Tibial nerve (tissue), 4 donors: ENCODE results near the gene RAE1. TPM values are rescaled to one million over a fixed set of nuclear protein-coding genes. Genes with fewer than 3 reads are reported as not detected.

Source experiments
- DNase-seq, 2 donors: peaks; one replicate each; pipeline ENCODE4 v3.0.0-alpha.2; 2019; ENCODE audit warnings: low spot score in 2 of 2
- H3K27ac ChIP-seq, 4 donors: fragments of 200-600 bp; sonication (generic) in 3 of 4; one replicate each; pipeline ENCODE4 v1.5.1; 2017 to 2019; ENCODE audit warnings: mild to moderate bottlenecking in 1 of 4
- H3K27me3 ChIP-seq, 2 donors: fragments of 200-600 bp; sonication (generic) in 1 of 2; one replicate each; pipeline versions ENCODE4 v1.5.1 to v1.6.0; 2017 to 2019
- H3K36me3 ChIP-seq, 3 donors: fragments of 200-600 bp; sonication (generic); one replicate each; pipeline ENCODE4 v1.5.1; 2018 to 2019
- H3K4me1 ChIP-seq, 4 donors: fragments of 200-600 bp; sonication (generic) in 3 of 4; one replicate each; pipeline ENCODE4 v1.5.1; 2017 to 2019
- H3K4me3 ChIP-seq, 4 donors: fragments of 200-600 bp; sonication (generic) in 3 of 4; one replicate each; pipeline ENCODE4 v1.5.1; 2017 to 2019; ENCODE audit warnings: mild to moderate bottlenecking in 1 of 4, moderate library complexity in 1 of 4
- H3K9me3 ChIP-seq, 4 donors: fragments of 200-600 bp; sonication (generic) in 3 of 4; one replicate each; pipeline ENCODE4 v1.5.1; 2017 to 2019
- EP300 ChIP-seq, 2 donors: sonication (generic); formaldehyde crosslinking; IDR thresholded peaks; one replicate each; pipeline ENCODE4 v1.6.1; 2017; ENCODE audit warnings: antibody characterized with exemption in 2 of 2, mild to moderate bottlenecking in 1 of 2
- POLR2A ChIP-seq, 2 donors: fragments of 450-650 bp; IDR thresholded peaks; one replicate each; pipeline ENCODE4 v1.6.1; 2017; ENCODE audit warnings: antibody characterized with exemption in 2 of 2, mild to moderate bottlenecking in 2 of 2, moderate library complexity in 2 of 2
- WGBS, 2 donors: methylation state at CpG; one replicate each; pipeline ENCODE4 v1.1.5; 2018; 5-methylcytosine and 5-hydroxymethylcytosine counted together
- total RNA-seq, 4 donors: library from RNA; depleted of rRNA; stranded (reverse); fragments of >200 nt; gene quantifications; one replicate each; pipeline ENCODE4 v1.1.0, GENCODE V29; 2016
- TF ChIP-seq, protein P1 (sequence below), 5 experiments: fragments of 200-600 bp in 3 of 5; fragments of 450-650 bp in 2 of 5; sonication (generic) in 3 of 5; IDR thresholded peaks; one replicate each; pipeline ENCODE4 v1.5.1; 2016 to 2019; ENCODE audit warnings: antibody characterized with exemption in 5 of 5, mild to moderate bottlenecking in 3 of 5, moderate library complexity in 2 of 5

Gene RAE1
- total RNA-seq, 4 donors from 2014 or later, result 12.6 to 20.9 (median 19.0) TPM

DNA sequence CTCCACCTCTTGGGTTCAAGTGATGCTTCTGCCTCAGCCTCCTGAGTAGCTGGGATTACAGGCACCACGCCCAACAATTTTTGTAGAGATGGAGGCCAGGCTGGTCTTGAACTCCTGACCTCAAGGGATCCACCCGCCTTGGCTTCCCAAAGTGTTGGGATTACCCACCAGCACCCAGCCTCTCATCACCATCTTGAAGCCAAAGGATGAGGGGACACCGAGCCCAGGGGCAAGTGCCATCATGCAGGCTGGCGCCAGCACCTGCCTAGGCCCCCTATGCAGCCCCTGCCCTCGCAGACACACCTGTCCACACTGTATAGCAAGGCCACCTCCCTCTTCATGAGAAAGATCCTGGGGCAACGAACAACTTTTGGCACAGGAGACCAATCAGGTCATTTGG is 34.9 kb downstream of the RAE1 start:
- Histone ChIP-seq H3K4me1 (peaks cover 0 to 22% (median 17%) of the 10 kb centered on the region in 4 donors), H3K27ac (no peak overlapping the region), H3K4me3 (no peak overlapping the region), H3K9me3 (peaks cover 0 to 5% (median 0%) of the 10 kb centered on the region in 4 donors), H3K36me3 (peaks cover 0 to 38% (median 0%) of the 10 kb centered on the region in 3 donors), H3K27me3 (no peaks in the 10 kb centered on the region)
- 95 to 97% methylated on average over 4 to 6 of the region's 6 CpGs for WGBS, 2 donors
- TF ChIP-seq, protein P1, sequence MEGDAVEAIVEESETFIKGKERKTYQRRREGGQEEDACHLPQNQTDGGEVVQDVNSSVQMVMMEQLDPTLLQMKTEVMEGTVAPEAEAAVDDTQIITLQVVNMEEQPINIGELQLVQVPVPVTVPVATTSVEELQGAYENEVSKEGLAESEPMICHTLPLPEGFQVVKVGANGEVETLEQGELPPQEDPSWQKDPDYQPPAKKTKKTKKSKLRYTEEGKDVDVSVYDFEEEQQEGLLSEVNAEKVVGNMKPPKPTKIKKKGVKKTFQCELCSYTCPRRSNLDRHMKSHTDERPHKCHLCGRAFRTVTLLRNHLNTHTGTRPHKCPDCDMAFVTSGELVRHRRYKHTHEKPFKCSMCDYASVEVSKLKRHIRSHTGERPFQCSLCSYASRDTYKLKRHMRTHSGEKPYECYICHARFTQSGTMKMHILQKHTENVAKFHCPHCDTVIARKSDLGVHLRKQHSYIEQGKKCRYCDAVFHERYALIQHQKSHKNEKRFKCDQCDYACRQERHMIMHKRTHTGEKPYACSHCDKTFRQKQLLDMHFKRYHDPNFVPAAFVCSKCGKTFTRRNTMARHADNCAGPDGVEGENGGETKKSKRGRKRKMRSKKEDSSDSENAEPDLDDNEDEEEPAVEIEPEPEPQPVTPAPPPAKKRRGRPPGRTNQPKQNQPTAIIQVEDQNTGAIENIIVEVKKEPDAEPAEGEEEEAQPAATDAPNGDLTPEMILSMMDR (IDR thresholded peaks at IDR 0.05), result no peak
- TF ChIP-seq EP300 (IDR thresholded peaks at IDR 0.05) (no peak), POLR2A (IDR thresholded peaks at IDR 0.05) (no peak)
- DNase-seq, result no peak

DNA sequence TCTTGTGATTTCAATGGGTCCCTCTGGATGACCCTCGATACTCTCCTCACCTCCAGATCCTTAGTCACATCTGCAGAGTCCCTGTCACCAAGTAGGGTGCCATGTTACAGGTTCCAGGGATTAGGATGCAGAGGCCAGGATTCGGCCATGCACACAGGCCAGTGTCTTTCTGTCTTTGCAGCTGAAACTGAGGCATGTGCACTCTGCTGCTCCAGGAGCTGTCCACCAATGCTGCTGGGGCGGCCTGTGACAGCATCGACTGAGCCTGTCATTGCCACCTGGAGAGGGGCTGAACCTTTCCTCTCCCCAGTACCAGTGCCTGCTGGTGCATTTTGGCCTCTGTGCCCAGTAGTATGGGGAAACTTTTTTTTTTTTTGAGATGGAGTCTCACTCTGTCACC is 35.7 kb downstream of the RAE1 start:
- TF ChIP-seq POLR2A (IDR thresholded peaks at IDR 0.05), result no peak
- TF ChIP-seq, protein P1 (IDR thresholded peaks at IDR 0.05), result no peak
- no peak for TF ChIP-seq EP300 (IDR thresholded peaks at IDR 0.05)
- WGBS, 2 donors, result 91 to 95% methylated on average over 4 of the region's 4 CpGs
- Histone ChIP-seq H3K27me3 (no peaks in the 10 kb centered on the region), H3K4me3 (no peak overlapping the region), H3K9me3 (peaks cover 0 to 5% (median 0%) of the 10 kb centered on the region in 4 donors), H3K27ac (no peak overlapping the region), H3K36me3 (peaks cover 0 to 35% (median 0%) of the 10 kb centered on the region in 3 donors), H3K4me1 (peaks cover 0 to 22% (median 17%) of the 10 kb centered on the region in 4 donors)
- no peak for DNase-seq

DNA sequence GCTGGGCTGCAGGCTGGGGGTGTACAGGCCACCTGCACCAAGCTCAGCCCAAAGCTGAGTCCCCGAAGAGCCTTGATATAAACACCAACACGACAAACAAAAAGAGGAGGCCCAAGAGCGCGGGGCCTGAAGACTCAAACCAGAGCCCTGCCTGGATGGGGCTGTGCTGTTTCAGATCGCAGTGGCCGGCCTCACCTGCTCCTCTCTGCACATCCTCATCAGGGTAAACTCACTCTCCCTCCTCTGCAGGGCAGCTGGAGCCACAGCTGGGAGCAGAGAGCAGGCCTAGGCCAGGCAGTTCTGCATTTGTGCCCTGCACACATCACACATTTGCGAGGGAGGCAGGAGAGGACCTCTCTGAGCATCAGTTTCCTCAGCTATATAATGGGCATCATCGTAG is 36.4 kb downstream of the RAE1 start:
- Histone ChIP-seq H3K27ac (no peak overlapping the region), H3K36me3 (peaks cover 0 to 35% (median 0%) of the 10 kb centered on the region in 3 donors), H3K9me3 (peaks cover 0 to 5% (median 0%) of the 10 kb centered on the region in 4 donors), H3K4me3 (no peak overlapping the region), H3K4me1 (peaks cover 0 to 23% (median 19%) of the 10 kb centered on the region in 4 donors), H3K27me3 (no peaks in the 10 kb centered on the region)
- DNase-seq, result no peak
- TF ChIP-seq EP300 (IDR thresholded peaks at IDR 0.05), result no peak
- TF ChIP-seq, protein P1 (IDR thresholded peaks at IDR 0.05), result no peak
- no peak for TF ChIP-seq POLR2A (IDR thresholded peaks at IDR 0.05)
- 91 to 93% methylated on average over 8 of the region's 8 CpGs for WGBS, 2 donors

DNA sequence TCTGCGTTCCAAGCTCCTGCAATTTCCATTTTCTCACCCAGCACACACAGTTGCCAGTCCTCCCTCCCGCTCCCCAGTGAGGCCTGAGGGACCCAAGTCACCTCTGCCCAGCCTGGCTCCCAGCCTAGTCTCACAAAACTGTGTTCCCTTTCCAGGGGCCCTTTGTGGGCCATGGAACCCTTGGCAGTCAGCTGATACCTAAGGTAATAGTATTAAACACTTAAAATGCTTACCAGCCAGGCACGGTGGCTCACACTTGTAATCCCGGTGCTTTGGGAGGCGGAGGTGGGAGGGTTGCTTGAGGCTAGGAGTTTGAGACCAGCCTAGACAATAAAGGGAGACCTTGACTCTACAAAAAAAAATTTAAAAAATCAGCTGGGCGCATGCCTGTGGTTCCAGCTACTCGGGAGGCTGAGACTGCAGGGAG is 36.9 kb downstream of the RAE1 start:
- TF ChIP-seq, protein P1 (IDR thresholded peaks at IDR 0.05), result no peak
- TF ChIP-seq EP300 (IDR thresholded peaks at IDR 0.05) (no peak), POLR2A (IDR thresholded peaks at IDR 0.05) (no peak)
- Histone ChIP-seq H3K27ac (no peak overlapping the region), H3K36me3 (peaks cover 0 to 34% (median 0%) of the 10 kb centered on the region in 3 donors), H3K4me1 (peaks cover 0 to 28% (median 21%) of the 10 kb centered on the region in 4 donors), H3K9me3 (peaks cover 0 to 5% (median 0%) of the 10 kb centered on the region in 4 donors), H3K4me3 (no peak overlapping the region), H3K27me3 (no peaks in the 10 kb centered on the region)
- DNase-seq, result no peak
- WGBS, 2 donors, result 82 to 86% methylated on average over 7 of the region's 7 CpGs

DNA sequence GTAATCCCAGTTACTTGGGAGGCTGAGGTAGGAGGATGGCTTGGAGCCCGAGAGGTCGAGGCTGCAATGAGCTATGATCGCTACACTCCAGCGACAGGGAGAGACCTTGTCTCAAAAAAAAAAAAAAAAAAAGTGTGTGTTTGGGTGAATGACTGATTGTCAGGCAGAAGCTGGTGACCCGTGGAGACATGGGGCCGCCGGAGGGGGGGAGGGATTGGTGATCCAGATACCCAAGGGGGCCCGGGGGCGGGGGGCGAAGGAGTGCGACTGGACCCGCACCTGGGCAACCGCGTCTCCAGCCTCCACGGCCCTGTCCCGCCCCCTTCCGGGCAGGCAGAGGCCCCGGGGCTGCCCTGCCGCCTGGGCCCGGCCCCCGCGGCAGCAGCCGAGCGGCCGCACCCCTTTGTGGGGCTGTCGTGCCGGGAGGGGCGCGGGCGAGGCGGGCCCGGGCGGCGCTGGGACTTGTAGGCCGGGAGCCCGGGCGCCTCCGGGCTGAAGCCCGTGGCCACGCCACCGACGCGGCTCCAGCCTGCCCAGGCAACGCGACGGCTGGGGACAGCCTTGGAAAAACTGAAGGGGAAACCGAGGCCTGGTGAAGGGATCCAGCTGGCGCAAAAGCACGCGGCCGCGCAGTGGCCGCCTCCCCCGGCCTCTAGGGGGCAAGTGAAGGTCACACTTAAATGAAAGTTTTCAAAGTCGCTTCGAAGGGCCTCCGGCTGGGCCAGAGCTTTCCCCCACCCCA is 38.1 kb downstream of the RAE1 start:
- DNase-seq, result peak; percentile 51 to 68
- H3K27ac ChIP-seq, result peak overlapping the region; percentile 41 to 86 (median 80)

More for the DNA sequence above, 38.1 kb downstream of the RAE1 start:
- H3K4me3 ChIP-seq, result peak overlapping the region; percentile 15 to 51 (median 30)
- H3K4me1 ChIP-seq, result peaks cover 0 to 38% (median 29%) of the 10 kb centered on the region in 4 donors
- H3K27me3 ChIP-seq, result no peaks in the 10 kb centered on the region
- H3K36me3 ChIP-seq, result peaks cover 0 to 31% (median 0%) of the 10 kb centered on the region in 3 donors
- peak in 1 of 2 donors; percentile 13 for TF ChIP-seq POLR2A (IDR thresholded peaks at IDR 0.05)
- peak in 1 of 2 donors; percentile 24 for TF ChIP-seq EP300 (IDR thresholded peaks at IDR 0.05)
- TF ChIP-seq, protein P1 (IDR thresholded peaks at IDR 0.05), result peak in 3 of 5 experiments; percentile 15 to 52 (median 34)
- peaks cover 0 to 5% (median 0%) of the 10 kb centered on the region in 4 donors for H3K9me3 ChIP-seq
- WGBS, 2 donors, result 8 to 10% methylated on average over 21 to 40 of the region's 57 CpGs
